ENCODE measurements around the gene LACRT.

GRCh38 chr12:54662026-54662425, 27.3 kb upstream of the LACRT start:
- no peak for TF ChIP-seq CTCF (conservative IDR thresholded peaks at IDR 0.05; ENCODE audit: low read length)
- no peak for TF ChIP-seq EZH2phosphoT487 (IDR thresholded peaks at IDR 0.05; ENCODE audit: borderline replicate concordance)
